ENCODE data around the gene CSTF2T. TPM values are rescaled to one million over a fixed set of nuclear protein-coding genes. Genes with fewer than 3 reads are reported as not detected.

CSTF2T gene
- total RNA-seq, 3 donors from 2014 or later (not counting 1 experiment from before 2014, with no cell fraction given), result 29.8 to 34.8 (median 32.8) TPM

DNA sequence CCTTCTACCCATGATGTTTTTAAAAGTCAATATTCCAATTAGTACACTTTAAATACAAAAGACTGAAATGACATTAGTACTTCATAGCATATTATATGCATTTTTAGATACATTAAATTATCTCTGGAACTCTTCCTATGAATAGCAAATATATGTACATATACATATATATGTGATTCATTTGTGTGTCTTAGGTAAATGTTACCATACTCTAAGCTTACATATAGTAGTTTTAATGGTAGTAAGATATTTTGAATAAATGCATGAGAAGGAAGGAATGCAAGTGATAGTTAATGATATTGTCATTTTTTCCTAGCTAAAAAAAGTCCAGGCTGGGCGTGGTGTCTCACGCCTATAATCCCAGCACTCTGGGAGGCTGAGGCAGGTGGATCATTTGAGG is 46.0 kb upstream of the CSTF2T start:
- ATAC-seq (no peak), DNase-seq (no peak)
- Histone ChIP-seq H3K4me1 (ENCODE audit: control insufficient read depth, insufficient read depth, low read length) (no peaks in the 10 kb centered on the region), H3K4me3 (ENCODE audit: low read length) (no peak overlapping the region), H3K36me3 (ENCODE audit: control insufficient read depth, insufficient read depth, low read length) (no peaks in the 10 kb centered on the region), H3K9me3 (ENCODE audit: control insufficient read depth, insufficient read depth, low read length) (no peaks in the 10 kb centered on the region), H3K27ac (ENCODE audit: low read length) (no peak overlapping the region), H3K27me3 (ENCODE audit: control insufficient read depth, insufficient read depth, low read length) (no peaks in the 10 kb centered on the region)
- peaks cover 0 to 4% of the 10 kb centered on the region in 2 donors for H3K27me3 Mint-ChIP-seq (ENCODE audit: low read depth in 2 of 2)
- no peak overlapping the region for H3K4me3 Mint-ChIP-seq
- no peak overlapping the region for H3K27ac Mint-ChIP-seq
- no peaks in the 10 kb centered on the region for H3K4me1 Mint-ChIP-seq
- no peak for TF ChIP-seq CTCF (IDR thresholded peaks at IDR 0.05)
- no peaks in the 10 kb centered on the region for H3K36me3 Mint-ChIP-seq
- intact Hi-C loops (cut with micrococcal nuclease), result no loop called here
- H3K9me3 Mint-ChIP-seq, result no peaks in the 10 kb centered on the region
- whole genome bisulfite sequencing (ENCODE audit: insufficient coverage), result 96% methylated on average over 2 of the region's 2 CpGs

- H3K9me3 ChIP-seq (ENCODE audit: control insufficient read depth, insufficient read depth, low read length), result no peaks in the 10 kb centered on the region
- H3K27ac ChIP-seq (ENCODE audit: low read length), result no peak overlapping the region
- no peaks in the 10 kb centered on the region for H3K4me1 ChIP-seq (ENCODE audit: control insufficient read depth, insufficient read depth, low read length)
- intact Hi-C loops (cut with micrococcal nuclease), result no loop called here
- no peaks in the 10 kb centered on the region for H3K27me3 ChIP-seq (ENCODE audit: control insufficient read depth, insufficient read depth, low read length)
- ATAC-seq (no peak), DNase-seq (no peak)
- no peak for TF ChIP-seq CTCF (IDR thresholded peaks at IDR 0.05)
- Mint-ChIP-seq H3K4me1 (no peaks in the 10 kb centered on the region), H3K27me3 (ENCODE audit: low read depth in 2 of 2) (peaks cover 0 to 4% of the 10 kb centered on the region in 2 donors), H3K4me3 (no peak overlapping the region), H3K36me3 (no peaks in the 10 kb centered on the region), H3K9me3 (no peaks in the 10 kb centered on the region), H3K27ac (no peak overlapping the region)
- H3K4me3 ChIP-seq (ENCODE audit: low read length), result no peak overlapping the region
- WGBS (ENCODE audit: insufficient coverage), result 87% methylated on average over 5 of the region's 6 CpGs
- no peaks in the 10 kb centered on the region for H3K36me3 ChIP-seq (ENCODE audit: control insufficient read depth, insufficient read depth, low read length)
Measured at GRCh38 chr10:51744235-51745000, 45.0 kb upstream of the CSTF2T start.

DNA sequence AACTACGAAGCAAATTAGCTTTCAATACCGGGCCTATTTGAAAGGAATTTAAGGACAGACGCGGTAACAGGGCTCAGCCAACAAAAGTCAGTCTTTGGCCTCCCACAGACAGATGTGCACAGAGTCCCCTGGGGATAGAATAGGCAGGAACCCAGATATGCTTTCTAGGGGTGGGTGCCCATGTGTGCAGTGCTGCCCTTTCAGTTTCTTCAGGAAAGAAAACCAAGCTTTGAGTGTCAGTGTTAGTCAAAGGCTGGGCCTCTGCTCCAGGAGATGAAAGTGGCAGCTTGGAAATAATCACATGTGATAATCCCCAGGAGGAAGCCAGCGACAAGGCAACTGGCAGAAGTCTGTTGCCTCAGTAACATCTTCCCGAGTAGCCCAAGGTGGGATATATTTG is 43.8 kb upstream of the CSTF2T start:
- H3K27me3 ChIP-seq (ENCODE audit: control insufficient read depth, insufficient read depth, low read length), result no peaks in the 10 kb centered on the region
- no peaks in the 10 kb centered on the region for H3K36me3 ChIP-seq (ENCODE audit: control insufficient read depth, insufficient read depth, low read length)
- ATAC-seq (no peak), DNase-seq (no peak)
- Mint-ChIP-seq H3K36me3 (no peaks in the 10 kb centered on the region), H3K9me3 (no peaks in the 10 kb centered on the region), H3K4me3 (no peak overlapping the region), H3K27me3 (ENCODE audit: low read depth in 2 of 2) (peaks cover 0 to 6% of the 10 kb centered on the region in 2 donors), H3K27ac (no peak overlapping the region), H3K4me1 (no peaks in the 10 kb centered on the region)
- 88% methylated on average over 6 of the region's 6 CpGs for WGBS (ENCODE audit: insufficient coverage)
- no peak overlapping the region for H3K27ac ChIP-seq (ENCODE audit: low read length)
- intact Hi-C loops (cut with micrococcal nuclease), result no loop called here
- no peaks in the 10 kb centered on the region for H3K9me3 ChIP-seq (ENCODE audit: control insufficient read depth, insufficient read depth, low read length)
- TF ChIP-seq CTCF (IDR thresholded peaks at IDR 0.05), result no peak
- H3K4me1 ChIP-seq (ENCODE audit: control insufficient read depth, insufficient read depth, low read length), result no peaks in the 10 kb centered on the region
- H3K4me3 ChIP-seq (ENCODE audit: low read length), result no peak overlapping the region

GRCh38 chr10:51733057-51733456 is 33.7 kb upstream of the CSTF2T start:
- intact Hi-C loops (cut with micrococcal nuclease), result no loop called here
- Mint-ChIP-seq H3K27ac (no peak overlapping the region), H3K4me1 (no peaks in the 10 kb centered on the region), H3K27me3 (ENCODE audit: low read depth in 2 of 2) (peaks cover 0 to under 1% of the 10 kb centered on the region in 2 donors), H3K9me3 (no peaks in the 10 kb centered on the region), H3K36me3 (no peaks in the 10 kb centered on the region), H3K4me3 (no peak overlapping the region)
- no peaks in the 10 kb centered on the region for H3K9me3 ChIP-seq (ENCODE audit: control insufficient read depth, insufficient read depth, low read length)
- no CpG with 5 or more reads among the region's 1 CpG for WGBS (ENCODE audit: insufficient coverage)
- no peaks in the 10 kb centered on the region for H3K27me3 ChIP-seq (ENCODE audit: control insufficient read depth, insufficient read depth, low read length)
- no peak overlapping the region for H3K4me3 ChIP-seq (ENCODE audit: low read length)
- H3K4me1 ChIP-seq (ENCODE audit: control insufficient read depth, insufficient read depth, low read length), result no peaks in the 10 kb centered on the region
- no peak overlapping the region for H3K27ac ChIP-seq (ENCODE audit: low read length)
- DNase-seq, result no peak
- ATAC-seq, result no peak
- no peak for TF ChIP-seq CTCF (IDR thresholded peaks at IDR 0.05)
- H3K36me3 ChIP-seq (ENCODE audit: control insufficient read depth, insufficient read depth, low read length), result no peaks in the 10 kb centered on the region
